HG02885 (cell line): ENCODE data around the gene GNAZ.

ENCODE experiments used
- ATAC-seq: cut with Tn5 transposase; IDR thresholded peaks from one replicate; pipeline ENCODE4 v1.9.1; 2021; ENCODE audit warnings: mild to moderate bottlenecking; ENCODE audit not compliant: unreplicated experiment, poor library complexity

GNAZ gene

GRCh38 chr22:23075525-23076216, 5.4 kb downstream of the GNAZ start:
- ATAC-seq: no peak

- ATAC-seq: no peak
Observed at GRCh38 chr22:23076896-23077572, 6.7 kb downstream of the GNAZ start.

- no peak for ATAC-seq
Observed at GRCh38 chr22:23077627-23078461, 7.5 kb downstream of the GNAZ start.

GRCh38 chr22:23078462-23078787, 8.1 kb downstream of the GNAZ start:
- ATAC-seq: no peak

- no peak for ATAC-seq
Observed at GRCh38 chr22:23079240-23079768, 9.0 kb downstream of the GNAZ start.

GRCh38 chr22:23079814-23080521, 9.6 kb downstream of the GNAZ start:
- ATAC-seq: no peak

GRCh38 chr22:23080613-23081290, 10.4 kb downstream of the GNAZ start:
- ATAC-seq: no peak

GRCh38 chr22:23082534-23083314, 12.4 kb downstream of the GNAZ start:
- ATAC-seq: no peak

- no peak for ATAC-seq
Observed at GRCh38 chr22:23083315-23084021, 13.1 kb downstream of the GNAZ start.

- no peak for ATAC-seq
Observed at GRCh38 chr22:23084453-23085350, 14.4 kb downstream of the GNAZ start.

GRCh38 chr22:23085351-23085671, 15.0 kb downstream of the GNAZ start:
- ATAC-seq: no peak

GRCh38 chr22:23085785-23086184, 15.5 kb downstream of the GNAZ start:
- ATAC-seq: no peak

GRCh38 chr22:23086263-23086662, 15.9 kb downstream of the GNAZ start:
- ATAC-seq: no peak

GRCh38 chr22:23086787-23087186, 16.5 kb downstream of the GNAZ start:
- no peak for ATAC-seq

- no peak for ATAC-seq
Observed at GRCh38 chr22:23088199-23088604, 17.9 kb downstream of the GNAZ start.

- ATAC-seq: no peak
Observed at GRCh38 chr22:23089010-23089409, 18.7 kb downstream of the GNAZ start.

- ATAC-seq: no peak
Observed at GRCh38 chr22:23089633-23090456, 19.5 kb downstream of the GNAZ start.
